NCI-H2107 treated with DMSO at 0.1 percent for 48 hours (cell line): Measurements from ENCODE around the gene GAS2L3.
"Not testable (repeated sequence)": the region's sequence is repeated elsewhere in the genome, so short reads cannot be mapped to it uniquely, and the experiment has no call there.

Experiments used
- DNase-seq: peaks from one replicate; lab custom pipeline; 2025; ENCODE audit not compliant: unreplicated experiment; lab: John Stamatoyannopoulos, UW

The GAS2L3 gene

DNA sequence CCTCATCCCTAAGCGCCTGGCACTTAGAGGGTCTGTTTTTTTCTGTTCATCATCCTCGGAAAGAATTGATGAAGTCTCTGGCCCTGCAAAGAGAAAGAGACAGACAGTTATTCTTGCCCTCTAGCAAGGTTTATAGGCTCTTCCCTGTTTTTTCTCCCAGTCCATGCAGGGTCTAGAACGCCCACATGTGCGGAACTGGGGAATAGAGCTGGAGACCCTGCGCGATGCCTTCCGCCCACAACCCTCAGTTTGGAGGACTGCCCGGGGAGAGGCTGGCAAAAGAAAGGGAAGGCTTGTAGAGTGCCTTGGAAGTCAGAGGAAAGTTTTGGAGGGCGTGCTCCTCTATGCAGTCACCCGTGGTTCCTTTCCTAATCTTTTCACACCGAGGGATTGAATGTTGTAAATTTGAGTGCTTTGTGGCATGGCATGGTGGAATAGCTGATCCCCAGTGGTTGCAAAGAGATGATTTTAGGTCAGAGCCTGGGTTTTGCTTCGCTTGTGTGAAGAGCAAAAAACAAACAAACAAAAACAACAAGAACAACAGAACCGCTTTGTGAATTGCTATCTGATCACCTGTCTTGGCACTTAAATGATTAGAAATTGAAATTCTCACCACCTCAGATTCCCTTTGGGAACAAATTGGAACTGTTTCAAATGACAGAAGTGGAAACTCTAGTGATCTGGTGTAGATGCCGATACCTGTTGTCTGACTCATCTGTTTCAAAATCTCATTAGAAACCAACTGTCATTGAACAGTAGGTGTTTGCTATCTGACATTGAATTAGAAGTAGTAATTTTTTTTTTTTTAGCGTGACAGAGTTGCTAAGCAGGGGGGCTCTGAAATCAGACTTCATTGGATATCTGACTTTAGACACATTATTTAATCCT is 947 bp downstream of the GAS2L3 start:
- DNase-seq = no peak

GRCh38 chr12:100576331-100577036 is 3.0 kb downstream of the GAS2L3 start:
- no peak for DNase-seq

DNA sequence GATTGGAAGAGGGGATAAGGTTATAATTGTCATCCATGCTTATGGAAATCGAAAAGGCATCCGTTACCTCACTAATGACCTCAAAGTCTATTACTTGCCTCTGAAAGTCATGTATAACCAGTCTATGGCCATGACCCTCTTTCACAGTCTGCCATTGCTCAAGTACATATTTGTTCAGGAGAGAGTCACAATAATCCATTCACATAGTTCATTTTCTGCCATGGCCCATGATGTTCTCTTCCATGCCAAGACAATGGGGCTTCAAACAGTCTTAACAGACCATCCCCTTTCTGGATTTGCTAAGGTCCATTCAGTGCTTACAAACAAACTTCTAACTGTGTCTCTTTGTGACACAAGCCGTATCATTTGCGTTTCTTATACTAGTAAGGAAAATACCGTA is 5.4 kb downstream of the GAS2L3 start:
- no peak for DNase-seq

DNA sequence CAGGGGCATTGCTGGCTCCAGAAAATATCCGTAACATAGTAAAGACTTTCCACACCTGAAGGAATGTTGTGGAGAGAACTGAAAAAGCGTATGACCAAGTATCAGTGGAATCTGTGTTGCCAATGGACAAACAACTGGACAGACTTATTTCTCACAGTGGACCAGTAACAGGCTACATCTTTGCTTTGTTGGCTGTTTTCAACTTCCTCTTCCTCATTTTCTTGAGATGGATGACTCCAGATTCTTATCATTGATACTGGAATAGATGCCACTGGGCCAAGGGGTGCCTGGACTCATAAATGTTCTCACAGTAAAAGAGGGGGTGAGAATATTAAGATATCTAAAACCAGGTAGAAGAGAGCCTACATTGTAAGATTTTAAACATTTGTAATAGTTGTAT is 6.4 kb downstream of the GAS2L3 start:
- DNase-seq = no peak

- no peak for DNase-seq
These were observed 10.8 kb downstream of the GAS2L3 start for GRCh38 chr12:100584256-100584655.

- no peak for DNase-seq
These were observed 18.5 kb downstream of the GAS2L3 start for GRCh38 chr12:100591979-100592378.

DNA sequence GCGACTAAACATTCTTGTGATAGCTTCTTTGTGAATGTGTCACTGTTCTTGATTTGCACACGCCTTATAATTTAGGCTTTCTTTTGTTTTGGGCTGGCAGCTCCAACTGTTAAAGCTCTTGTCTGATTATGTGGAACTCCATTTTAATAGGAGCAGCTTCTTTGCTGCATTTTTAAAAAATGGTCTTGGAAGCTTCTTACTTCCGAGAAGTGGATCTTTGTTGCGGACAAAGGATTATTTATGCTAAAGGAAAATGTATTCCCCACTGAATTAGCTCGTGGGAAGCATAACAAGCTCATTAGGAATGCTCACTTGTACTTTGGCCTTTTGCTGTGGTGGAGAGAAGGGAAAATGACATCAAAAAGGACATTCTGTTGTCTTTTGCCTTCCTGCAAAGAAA is 20.0 kb downstream of the GAS2L3 start:
- no peak for DNase-seq

DNA sequence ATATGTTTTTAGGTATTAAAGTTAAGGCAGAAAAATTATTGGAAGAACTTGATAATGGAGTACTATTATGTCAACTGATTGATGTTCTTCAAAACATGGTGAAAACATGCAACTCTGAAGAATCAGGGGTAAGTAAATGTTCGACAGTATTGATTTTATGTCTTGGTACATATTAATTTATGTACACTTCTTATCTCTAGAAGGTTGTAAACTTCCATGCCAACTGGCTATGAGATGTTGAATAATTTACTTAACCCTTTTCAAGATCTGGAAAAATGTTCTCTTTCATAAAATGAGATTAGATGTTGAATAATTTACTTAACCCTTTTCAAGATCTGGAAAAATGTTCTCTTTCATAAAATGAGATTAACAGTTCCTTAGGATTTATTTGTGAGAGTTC is 28.1 kb downstream of the GAS2L3 start:
- no peak for DNase-seq

DNA sequence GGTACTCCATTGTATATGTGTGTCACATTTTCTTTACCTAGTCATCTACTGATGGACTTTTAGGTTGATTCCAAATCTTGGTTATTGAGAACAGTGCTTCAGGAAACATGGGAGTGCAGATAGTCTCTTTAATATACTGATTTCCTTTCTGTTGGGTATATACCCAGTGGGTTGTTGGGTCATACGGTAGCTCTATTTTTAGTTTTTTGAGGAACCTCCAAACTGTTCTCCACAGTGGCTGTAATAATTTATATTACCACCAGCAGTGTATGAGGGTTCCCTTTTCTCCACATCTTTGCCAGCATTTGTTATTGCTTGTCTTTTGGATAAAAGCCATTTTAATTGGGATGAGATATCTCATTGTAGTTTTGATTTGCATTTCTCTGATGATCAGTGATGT is 29.5 kb downstream of the GAS2L3 start:
- not testable (repeated sequence) for DNase-seq

DNA sequence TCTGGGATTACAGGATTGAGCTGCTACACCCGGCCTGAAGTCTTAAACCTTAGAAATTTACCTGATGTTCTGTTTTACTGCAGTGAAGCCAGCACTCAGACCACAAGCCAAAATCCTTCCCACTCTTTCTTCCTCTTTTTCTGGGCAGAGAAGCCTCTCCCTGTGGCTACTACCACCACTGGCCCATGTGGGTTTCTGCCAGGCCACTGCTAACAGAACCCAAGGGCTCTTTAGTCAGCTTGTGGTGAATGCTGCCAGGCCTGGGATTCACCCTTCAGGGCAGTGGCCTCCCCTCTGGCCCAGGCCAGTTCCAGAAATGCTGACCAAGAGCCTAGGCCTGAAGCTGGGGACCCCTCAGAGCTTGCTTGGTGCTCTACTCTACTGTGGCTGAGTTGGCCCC is 35.3 kb downstream of the GAS2L3 start:
- no peak for DNase-seq

DNA sequence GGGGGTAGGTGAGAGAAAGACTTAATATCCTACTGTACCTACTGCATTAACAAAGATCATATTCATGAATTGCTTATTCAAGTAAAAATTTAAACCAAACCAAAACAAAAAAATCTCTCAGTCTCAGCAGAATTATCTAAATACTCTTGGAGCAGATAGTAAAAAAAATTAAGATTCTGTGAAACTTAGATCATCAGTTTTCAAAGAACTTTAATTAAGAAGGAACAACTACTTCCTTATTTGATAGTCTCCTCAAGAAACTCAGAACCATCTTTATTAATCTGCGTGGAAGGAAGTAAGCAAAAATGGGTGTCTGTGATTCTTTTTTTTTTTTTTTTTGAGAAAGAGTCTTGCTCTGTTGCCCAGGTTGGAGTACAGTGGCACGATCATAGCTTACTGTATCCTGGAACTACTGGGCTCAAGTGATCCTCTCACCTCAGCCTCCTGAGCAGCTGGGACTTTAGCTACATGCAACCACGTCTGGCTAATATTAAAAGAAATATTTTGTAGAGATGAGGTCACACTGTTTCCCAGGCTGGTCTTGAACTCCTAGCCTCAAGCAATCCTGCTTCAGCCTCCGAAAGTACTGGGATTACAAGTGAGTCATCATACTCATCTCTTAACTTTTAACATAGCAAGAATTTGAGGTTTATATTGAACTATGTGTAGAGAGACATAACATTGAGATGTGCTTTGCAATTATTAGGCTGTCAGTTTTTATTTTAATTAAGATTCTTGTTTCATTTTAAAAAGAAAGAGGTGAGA is 37.4 kb downstream of the GAS2L3 start:
- DNase-seq = no peak

- no peak for DNase-seq
These were observed 39.1 kb downstream of the GAS2L3 start for GRCh38 chr12:100612606-100613005.

GRCh38 chr12:100624571-100624970 is 51.1 kb downstream of the GAS2L3 start:
- no peak for DNase-seq

GRCh38 chr12:100632445-100632892 is 59.0 kb downstream of the GAS2L3 start:
- no peak for DNase-seq

GRCh38 chr12:100633082-100633785 is 59.8 kb downstream of the GAS2L3 start:
- not testable (repeated sequence) for DNase-seq

DNA sequence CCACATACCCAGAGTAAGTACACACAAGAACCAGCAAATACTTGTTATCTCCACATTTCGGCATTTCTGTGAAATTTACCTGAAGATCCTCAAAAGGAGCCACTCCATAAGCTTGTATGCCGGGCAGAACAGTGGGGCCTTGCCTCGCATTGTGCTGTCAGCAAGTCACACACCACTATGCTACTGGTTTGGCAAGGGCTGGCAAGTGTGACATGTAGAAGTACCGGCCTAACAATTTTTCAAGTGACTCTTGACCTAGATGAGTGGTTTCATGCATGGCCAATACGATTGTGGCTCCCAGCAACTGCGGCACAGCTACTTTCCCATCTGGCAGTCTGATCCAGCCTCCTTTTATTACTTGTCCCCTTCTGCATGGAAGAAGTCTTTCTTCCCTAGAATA is 69.8 kb downstream of the GAS2L3 start:
- DNase-seq = no peak

DNA sequence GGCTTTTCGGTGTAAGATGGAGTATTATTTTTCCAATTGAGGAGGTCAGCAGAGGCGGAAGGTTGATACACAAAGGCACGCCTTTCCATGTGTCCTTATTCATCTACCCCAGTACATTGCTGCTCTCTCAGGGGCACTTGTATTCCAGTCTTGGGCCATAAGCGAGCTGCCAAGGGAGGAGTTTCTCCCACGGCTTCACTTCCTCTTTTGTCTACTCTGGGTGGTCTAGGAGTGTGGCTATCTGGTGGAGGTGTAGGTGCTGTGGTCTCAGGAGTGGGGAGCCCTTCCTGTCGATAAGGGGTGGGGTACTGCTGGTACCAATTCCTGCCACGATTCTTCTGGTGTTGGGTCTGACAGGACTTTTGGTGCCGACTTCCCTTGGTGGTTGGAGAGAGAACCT is 73.4 kb downstream of the GAS2L3 start:
- DNase-seq = no peak

- DNase-seq = no peak
These were observed 77.6 kb downstream of the GAS2L3 start for GRCh38 chr12:100651108-100651507.

DNA sequence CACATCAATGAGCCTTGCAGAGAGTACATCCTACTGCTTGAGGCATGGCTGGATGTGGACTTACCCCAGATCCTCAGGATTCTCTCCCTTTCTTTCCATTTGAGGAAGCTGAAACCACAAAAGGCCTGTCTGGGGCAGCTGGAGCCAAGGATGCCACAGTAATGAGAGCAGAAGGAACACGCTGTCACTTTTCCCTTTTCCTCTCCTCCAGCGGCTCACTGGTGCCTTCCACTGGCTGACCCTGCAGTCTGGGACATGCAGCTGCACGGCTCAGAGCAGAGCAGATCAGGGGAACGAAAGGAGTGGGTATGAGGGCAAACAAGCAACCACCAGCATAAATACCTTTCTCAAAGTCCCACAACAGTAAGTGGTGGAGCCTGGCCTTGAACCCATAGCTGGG is 78.2 kb downstream of the GAS2L3 start:
- no peak for DNase-seq

- DNase-seq = no peak
These were observed 79.0 kb downstream of the GAS2L3 start for GRCh38 chr12:100652488-100652887.

DNA sequence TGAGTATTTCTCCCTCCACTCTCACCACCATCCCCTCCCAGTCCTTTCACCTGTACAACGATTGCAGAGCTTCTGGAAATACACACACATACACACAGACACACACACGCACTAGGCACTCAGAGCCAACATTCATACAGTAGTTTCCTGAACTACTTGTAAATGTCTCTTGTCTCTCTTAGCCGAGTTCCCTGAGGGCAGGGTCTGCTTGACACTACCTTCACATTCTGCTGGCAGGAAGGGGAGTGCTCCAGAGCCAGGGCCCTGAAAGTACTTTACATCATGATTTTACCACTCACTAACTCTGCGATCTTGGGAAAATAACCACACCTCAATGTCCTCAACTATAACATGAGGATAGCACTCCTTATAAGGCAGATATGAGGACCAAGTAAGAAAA is 82.7 kb downstream of the GAS2L3 start:
- no peak for DNase-seq
